ENCODE data around the gene TMEM119. TPM values are rescaled to one million over a fixed set of nuclear protein-coding genes. Genes with fewer than 3 reads are reported as not detected.
"Not testable (repeated sequence)": the region's sequence is repeated elsewhere in the genome, so short reads cannot be mapped to it uniquely, and the experiment has no call there.

TMEM119 gene
- polyA plus RNA-seq, 1 donor: 14.6 TPM

GRCh38 chr12:108591267-108591980 lies 6.5 kb downstream of the TMEM119 start:
- DNase-seq: no peak
- H3K36me3 ChIP-seq (ENCODE audit: control insufficient read depth, insufficient read depth, low read length): no peaks in the 10 kb centered on the region
- WGBS (ENCODE audit: insufficient coverage, low lambda C conversion rate): no CpG with 5 or more reads among the region's 22 CpGs
- no peaks in the 10 kb centered on the region for H3K27me3 ChIP-seq (ENCODE audit: control insufficient read depth, insufficient read depth, low read length)
- no peaks in the 10 kb centered on the region for H3K9me3 ChIP-seq (ENCODE audit: control insufficient read depth, low read depth, low read length)
- H3K27ac ChIP-seq (ENCODE audit: low read length): no peak overlapping the region
- no peak overlapping the region for H3K4me3 ChIP-seq (ENCODE audit: low read length)
- no peaks in the 10 kb centered on the region for H3K4me1 ChIP-seq (ENCODE audit: control insufficient read depth, insufficient read depth, low read length)

GRCh38 chr12:108590463-108590862 lies 7.4 kb downstream of the TMEM119 start:
- not testable (repeated sequence) for H3K9me3 ChIP-seq (ENCODE audit: control insufficient read depth, low read depth, low read length); H3K4me3 ChIP-seq (ENCODE audit: low read length); H3K36me3 ChIP-seq (ENCODE audit: control insufficient read depth, insufficient read depth, low read length); H3K27me3 ChIP-seq (ENCODE audit: control insufficient read depth, insufficient read depth, low read length); DNase-seq; H3K27ac ChIP-seq (ENCODE audit: low read length); H3K4me1 ChIP-seq (ENCODE audit: control insufficient read depth, insufficient read depth, low read length)
- WGBS (ENCODE audit: insufficient coverage, low lambda C conversion rate): no CpG with 5 or more reads among the region's 9 CpGs

DNA sequence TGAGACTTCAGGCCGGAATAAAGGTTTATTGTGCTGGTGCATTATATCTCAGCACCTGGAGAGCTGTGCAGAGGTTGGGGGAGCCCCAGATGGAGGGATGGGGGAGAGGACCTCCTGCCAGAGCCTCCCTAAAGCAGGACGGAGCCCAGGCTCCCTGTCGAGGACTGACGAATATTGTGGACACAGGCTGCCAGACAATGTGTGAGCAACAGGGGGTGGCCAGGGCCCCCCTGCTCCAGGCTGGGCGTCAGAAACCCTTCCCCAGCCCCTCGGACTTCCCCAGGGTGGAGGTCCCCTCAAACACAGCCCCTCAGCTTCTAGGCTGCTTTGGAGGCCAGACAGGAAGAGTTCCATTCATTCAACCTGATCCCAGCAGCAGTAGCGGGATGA lies 8.0 kb downstream of the TMEM119 start:
- H3K4me3 ChIP-seq (ENCODE audit: low read length): no peak overlapping the region
- H3K36me3 ChIP-seq (ENCODE audit: control insufficient read depth, insufficient read depth, low read length): no peaks in the 10 kb centered on the region
- no peak overlapping the region for H3K27ac ChIP-seq (ENCODE audit: low read length)
- H3K27me3 ChIP-seq (ENCODE audit: control insufficient read depth, insufficient read depth, low read length): no peaks in the 10 kb centered on the region
- H3K4me1 ChIP-seq (ENCODE audit: control insufficient read depth, insufficient read depth, low read length): no peaks in the 10 kb centered on the region
- no peaks in the 10 kb centered on the region for H3K9me3 ChIP-seq (ENCODE audit: control insufficient read depth, low read depth, low read length)
- WGBS (ENCODE audit: insufficient coverage, low lambda C conversion rate): no CpG with 5 or more reads among the region's 7 CpGs
- DNase-seq: no peak

DNA sequence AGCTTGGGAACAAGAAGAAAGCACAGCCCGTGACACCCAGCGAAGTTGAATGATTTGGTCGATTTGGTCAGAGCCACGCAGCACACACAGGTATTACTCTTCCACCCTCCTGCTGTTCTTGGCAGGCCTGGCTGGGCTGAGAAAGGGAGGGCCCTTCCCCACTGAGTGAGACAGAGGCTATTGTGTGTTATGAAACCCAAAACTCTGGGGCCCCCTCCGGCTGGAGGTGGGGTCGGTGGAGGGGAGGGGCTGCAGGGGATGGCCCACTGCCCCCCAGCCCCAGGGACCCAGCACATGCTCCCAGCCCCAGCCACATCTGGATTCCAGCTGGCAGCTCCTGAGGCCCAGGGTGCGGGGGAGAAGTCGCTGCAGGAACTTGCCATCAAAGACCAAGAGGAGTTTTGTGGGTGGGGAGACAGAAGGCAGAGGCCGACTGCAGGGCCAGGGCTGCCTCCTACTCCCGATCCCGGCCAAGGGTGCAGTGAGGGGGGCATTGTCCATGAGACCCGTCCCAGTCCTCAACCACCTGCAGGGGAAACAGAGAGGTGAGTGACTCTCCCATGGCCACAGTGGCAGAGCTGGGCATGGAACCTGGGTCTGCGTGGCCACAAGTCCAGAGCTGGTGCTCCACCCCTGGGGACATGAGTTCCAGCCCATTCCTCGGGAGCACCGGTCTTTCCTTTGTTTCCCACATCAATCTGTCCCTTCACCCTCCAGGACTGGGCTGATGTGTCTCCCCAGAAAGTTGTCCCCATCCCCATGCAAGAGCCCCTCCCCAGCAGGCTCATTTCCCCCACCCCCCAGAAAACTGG lies 8.7 kb downstream of the TMEM119 start:
- H3K27me3 ChIP-seq (ENCODE audit: control insufficient read depth, insufficient read depth, low read length): no peaks in the 10 kb centered on the region
- no peaks in the 10 kb centered on the region for H3K4me1 ChIP-seq (ENCODE audit: control insufficient read depth, insufficient read depth, low read length)
- H3K4me3 ChIP-seq (ENCODE audit: low read length): no peak overlapping the region
- WGBS (ENCODE audit: insufficient coverage, low lambda C conversion rate): no CpG with 5 or more reads among the region's 15 CpGs
- H3K9me3 ChIP-seq (ENCODE audit: control insufficient read depth, low read depth, low read length): no peaks in the 10 kb centered on the region
- no peaks in the 10 kb centered on the region for H3K36me3 ChIP-seq (ENCODE audit: control insufficient read depth, insufficient read depth, low read length)
- H3K27ac ChIP-seq (ENCODE audit: low read length): no peak overlapping the region
- no peak for DNase-seq

GRCh38 chr12:108587826-108588225 lies 10.1 kb downstream of the TMEM119 start:
- no peak overlapping the region for H3K27ac ChIP-seq (ENCODE audit: low read length)
- no CpG with 5 or more reads among the region's 4 CpGs for WGBS (ENCODE audit: insufficient coverage, low lambda C conversion rate)
- no peak overlapping the region for H3K4me3 ChIP-seq (ENCODE audit: low read length)
- H3K36me3 ChIP-seq (ENCODE audit: control insufficient read depth, insufficient read depth, low read length): no peaks in the 10 kb centered on the region
- no peak for DNase-seq
- no peaks in the 10 kb centered on the region for H3K4me1 ChIP-seq (ENCODE audit: control insufficient read depth, insufficient read depth, low read length)
- H3K27me3 ChIP-seq (ENCODE audit: control insufficient read depth, insufficient read depth, low read length): no peaks in the 10 kb centered on the region
- no peaks in the 10 kb centered on the region for H3K9me3 ChIP-seq (ENCODE audit: control insufficient read depth, low read depth, low read length)

DNA sequence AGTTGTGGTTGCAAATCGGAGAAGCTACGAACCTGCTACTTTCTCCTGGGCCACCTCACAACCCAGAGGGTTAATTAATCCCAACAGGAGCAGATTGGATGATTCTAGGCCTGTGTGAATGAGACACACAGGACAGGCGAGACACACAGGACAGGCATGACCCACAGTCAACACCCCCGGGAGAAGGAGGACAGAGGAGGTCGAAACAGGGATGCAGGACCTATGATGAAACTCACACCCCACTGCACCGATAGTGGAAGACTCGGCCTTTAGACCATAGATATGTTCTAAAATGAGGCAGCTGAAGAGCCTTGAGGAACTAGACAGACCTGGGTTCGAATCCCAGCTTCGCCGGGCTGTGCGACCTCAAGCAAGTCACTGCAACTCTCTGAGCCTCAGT lies 11.6 kb downstream of the TMEM119 start:
- Histone ChIP-seq H3K4me1 (ENCODE audit: control insufficient read depth, insufficient read depth, low read length) (no peaks in the 10 kb centered on the region), H3K36me3 (ENCODE audit: control insufficient read depth, insufficient read depth, low read length) (no peaks in the 10 kb centered on the region), H3K4me3 (ENCODE audit: low read length) (no peak overlapping the region), H3K9me3 (ENCODE audit: control insufficient read depth, low read depth, low read length) (no peaks in the 10 kb centered on the region), H3K27ac (ENCODE audit: low read length) (no peak overlapping the region), H3K27me3 (ENCODE audit: control insufficient read depth, insufficient read depth, low read length) (no peaks in the 10 kb centered on the region)
- no peak for DNase-seq
- no CpG with 5 or more reads among the region's 11 CpGs for WGBS (ENCODE audit: insufficient coverage, low lambda C conversion rate)

- Histone ChIP-seq H3K27me3 (ENCODE audit: control insufficient read depth, insufficient read depth, low read length) (no peaks in the 10 kb centered on the region), H3K27ac (ENCODE audit: low read length) (no peak overlapping the region), H3K4me3 (ENCODE audit: low read length) (no peak overlapping the region), H3K9me3 (ENCODE audit: control insufficient read depth, low read depth, low read length) (no peaks in the 10 kb centered on the region), H3K36me3 (ENCODE audit: control insufficient read depth, insufficient read depth, low read length) (no peaks in the 10 kb centered on the region), H3K4me1 (ENCODE audit: control insufficient read depth, insufficient read depth, low read length) (no peaks in the 10 kb centered on the region)
- no peak for DNase-seq
- WGBS (ENCODE audit: insufficient coverage, low lambda C conversion rate): no CpG with 5 or more reads among the region's 4 CpGs
Observed at GRCh38 chr12:108585864-108586263, 12.0 kb downstream of the TMEM119 start.

DNA sequence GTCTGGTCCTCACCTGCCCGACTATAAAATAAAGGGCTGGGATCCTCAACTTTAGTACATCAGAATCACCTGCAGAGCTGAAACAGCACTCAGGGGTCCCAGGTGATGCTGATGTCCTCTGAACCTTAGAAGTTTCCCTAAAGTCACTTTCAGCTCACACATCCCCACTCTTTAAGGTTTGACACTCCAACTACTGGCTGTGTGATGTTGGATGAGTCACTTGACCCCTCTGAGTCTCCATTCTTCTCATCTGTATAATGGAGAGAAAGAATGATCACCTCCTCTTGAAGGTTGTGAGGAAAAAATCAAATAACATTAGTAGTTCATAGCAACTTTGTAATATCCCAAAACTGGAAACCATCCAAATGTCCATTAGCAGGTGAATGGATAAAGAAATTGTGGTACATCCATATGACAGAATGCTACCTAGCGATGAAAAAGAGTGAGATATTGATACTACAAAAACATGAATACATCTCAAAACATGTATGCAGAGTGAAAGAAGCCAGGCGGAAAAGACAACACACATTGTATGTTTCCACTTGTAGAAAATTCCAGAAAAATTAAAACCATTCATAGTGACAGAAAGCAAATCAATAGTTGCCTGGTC lies 13.3 kb downstream of the TMEM119 start:
- WGBS (ENCODE audit: insufficient coverage, low lambda C conversion rate): 100% methylated on average over 1 of the region's 3 CpGs
- no peaks in the 10 kb centered on the region for H3K4me1 ChIP-seq (ENCODE audit: control insufficient read depth, insufficient read depth, low read length)

GRCh38 chr12:108583991-108584390 lies 13.9 kb downstream of the TMEM119 start:
- H3K9me3 ChIP-seq (ENCODE audit: control insufficient read depth, low read depth, low read length): peaks cover under 1% of the 10 kb centered on the region
- no CpG with 5 or more reads among the region's 7 CpGs for WGBS (ENCODE audit: insufficient coverage, low lambda C conversion rate)

More for the DNA sequence above, 13.3 kb downstream of the TMEM119 start:
- Histone ChIP-seq H3K36me3 (ENCODE audit: control insufficient read depth, insufficient read depth, low read length) (no peaks in the 10 kb centered on the region), H3K27ac (ENCODE audit: low read length) (no peak overlapping the region), H3K4me3 (ENCODE audit: low read length) (no peak overlapping the region), H3K27me3 (ENCODE audit: control insufficient read depth, insufficient read depth, low read length) (no peaks in the 10 kb centered on the region), H3K9me3 (ENCODE audit: control insufficient read depth, low read depth, low read length) (no peaks in the 10 kb centered on the region)
- no peak for DNase-seq

DNA sequence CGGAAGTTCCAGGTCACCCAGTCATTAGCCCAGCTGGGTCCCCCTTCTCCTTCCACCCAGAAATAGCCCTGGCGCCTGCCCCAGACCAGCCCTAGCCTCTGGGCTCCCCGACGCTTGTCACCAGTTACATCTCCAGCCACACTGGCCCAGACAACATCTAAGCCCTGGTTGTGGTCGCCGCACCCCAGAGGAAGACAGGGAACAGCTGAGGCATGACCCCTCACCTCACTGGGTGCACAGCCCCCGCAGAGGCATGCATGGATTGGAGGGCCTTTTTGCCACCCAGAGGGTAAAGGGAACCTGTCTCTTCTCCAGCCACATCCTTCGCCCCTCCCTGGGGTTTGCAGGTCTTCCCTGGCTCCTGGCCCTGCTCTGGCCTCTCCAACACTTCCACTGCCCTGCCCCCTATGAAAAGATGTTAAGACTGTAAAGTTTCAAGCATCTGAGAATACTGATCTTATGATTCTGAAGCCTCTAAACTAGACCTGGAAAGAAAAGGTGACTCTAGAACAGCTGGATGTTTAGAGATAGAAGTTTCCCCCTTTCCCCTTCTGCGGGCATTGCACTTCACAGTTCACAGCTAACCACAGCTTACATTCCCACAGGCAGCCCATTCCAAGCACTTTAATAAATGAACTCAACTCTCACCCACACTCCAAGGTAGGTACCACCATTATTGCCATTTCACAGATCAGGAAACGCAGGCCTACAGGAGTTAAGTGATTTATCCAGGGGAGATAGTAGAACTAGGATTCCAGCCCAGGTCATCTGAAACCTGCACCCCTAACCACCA lies 14.7 kb downstream of the TMEM119 start:
- H3K4me1 ChIP-seq (ENCODE audit: control insufficient read depth, insufficient read depth, low read length): no peaks in the 10 kb centered on the region
- no peak for DNase-seq
- no peak overlapping the region for H3K4me3 ChIP-seq (ENCODE audit: low read length)
- H3K36me3 ChIP-seq (ENCODE audit: control insufficient read depth, insufficient read depth, low read length): no peaks in the 10 kb centered on the region
- WGBS (ENCODE audit: insufficient coverage, low lambda C conversion rate): no CpG with 5 or more reads among the region's 10 CpGs
- peaks cover 5% of the 10 kb centered on the region for H3K9me3 ChIP-seq (ENCODE audit: control insufficient read depth, low read depth, low read length)
- H3K27ac ChIP-seq (ENCODE audit: low read length): no peak overlapping the region
- no peaks in the 10 kb centered on the region for H3K27me3 ChIP-seq (ENCODE audit: control insufficient read depth, insufficient read depth, low read length)

More at GRCh38 chr12:108583991-108584390, 13.9 kb downstream of the TMEM119 start:
- no peak overlapping the region for H3K4me3 ChIP-seq (ENCODE audit: low read length)
- no peaks in the 10 kb centered on the region for H3K36me3 ChIP-seq (ENCODE audit: control insufficient read depth, insufficient read depth, low read length)
- H3K27me3 ChIP-seq (ENCODE audit: control insufficient read depth, insufficient read depth, low read length): no peaks in the 10 kb centered on the region
- no peaks in the 10 kb centered on the region for H3K4me1 ChIP-seq (ENCODE audit: control insufficient read depth, insufficient read depth, low read length)
- no peak overlapping the region for H3K27ac ChIP-seq (ENCODE audit: low read length)
- DNase-seq: no peak

Measured in large intestine (tissue), 3 donors.